Pons (tissue), 1 donor: ENCODE data around the gene CREB5.
"Not testable (repeated sequence)": the region's sequence is repeated elsewhere in the genome, so short reads cannot be mapped to it uniquely, and the experiment has no call there.

Source experiments
- DNase-seq: peaks from one replicate; pipeline ENCODE4 v3.0.0-alpha.2; 2016; ENCODE audit warnings: low spot score

The CREB5 gene

DNA sequence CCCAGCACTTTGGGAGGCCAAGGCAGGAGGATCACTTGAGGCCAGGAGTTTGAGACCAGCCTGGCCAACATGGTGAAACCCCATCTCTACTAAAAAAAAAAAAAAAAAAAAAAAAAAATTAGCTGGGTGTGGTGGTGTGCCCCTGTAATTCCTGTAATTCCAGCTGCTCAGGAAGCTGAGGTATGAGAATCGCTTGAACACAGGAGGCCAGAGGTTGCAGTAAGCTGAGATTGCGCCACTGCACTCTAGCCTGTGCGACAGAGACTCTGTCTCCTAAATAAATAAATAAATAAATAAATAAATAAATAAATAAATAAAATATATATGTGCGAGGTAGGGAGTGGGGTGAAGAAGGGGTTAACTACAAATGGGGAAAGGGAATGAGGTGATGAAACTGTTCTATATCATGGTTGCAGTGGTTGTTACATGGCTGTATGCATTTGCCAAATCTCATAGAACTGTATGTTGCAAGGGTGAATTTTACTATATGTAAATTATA lies 199.1 kb downstream of the CREB5 start:
- not testable (repeated sequence) for DNase-seq

DNA sequence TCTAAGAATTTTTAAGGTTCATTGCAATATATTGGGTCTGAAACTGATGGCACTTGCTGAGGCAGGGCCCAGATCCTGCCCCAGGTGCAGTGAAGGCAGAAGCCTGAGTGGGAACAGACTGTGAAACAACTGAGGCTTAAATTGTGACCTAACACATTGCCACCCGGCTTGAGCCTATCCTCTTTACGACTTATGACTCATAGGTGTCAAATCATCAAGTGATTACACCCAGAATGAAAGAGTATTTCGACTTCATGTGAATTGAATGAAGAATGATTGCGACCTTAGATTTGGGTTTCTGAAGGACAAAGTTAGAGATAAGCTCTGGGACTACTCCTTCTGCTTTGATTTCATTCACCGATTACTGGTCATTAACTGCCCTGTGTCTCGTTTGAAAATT lies 200.9 kb downstream of the CREB5 start:
- DNase-seq, result no peak

DNA sequence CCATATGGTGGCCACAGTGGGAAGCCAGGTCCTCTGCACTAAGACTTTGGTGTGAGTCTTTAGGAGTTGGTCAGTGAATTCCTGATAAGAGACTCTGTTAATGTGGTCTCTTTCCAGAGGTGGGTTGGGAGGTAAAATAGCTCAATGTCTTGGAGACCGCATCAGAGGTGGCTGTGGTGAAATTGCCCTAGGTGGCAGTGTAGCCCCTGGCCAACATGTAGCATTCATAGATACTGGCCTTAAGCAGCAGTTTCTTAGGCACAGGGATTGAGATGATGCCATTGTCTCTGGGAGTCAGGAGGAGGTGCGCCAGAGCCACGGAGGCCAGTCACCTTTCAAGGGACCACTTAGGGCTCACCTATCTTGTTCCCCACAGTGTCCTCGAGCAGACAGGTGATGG lies 202.8 kb downstream of the CREB5 start:
- DNase-seq, result peak; percentile 36

GRCh38 chr7:28617308-28617880 lies 205.1 kb downstream of the CREB5 start:
- DNase-seq, result no peak

DNA sequence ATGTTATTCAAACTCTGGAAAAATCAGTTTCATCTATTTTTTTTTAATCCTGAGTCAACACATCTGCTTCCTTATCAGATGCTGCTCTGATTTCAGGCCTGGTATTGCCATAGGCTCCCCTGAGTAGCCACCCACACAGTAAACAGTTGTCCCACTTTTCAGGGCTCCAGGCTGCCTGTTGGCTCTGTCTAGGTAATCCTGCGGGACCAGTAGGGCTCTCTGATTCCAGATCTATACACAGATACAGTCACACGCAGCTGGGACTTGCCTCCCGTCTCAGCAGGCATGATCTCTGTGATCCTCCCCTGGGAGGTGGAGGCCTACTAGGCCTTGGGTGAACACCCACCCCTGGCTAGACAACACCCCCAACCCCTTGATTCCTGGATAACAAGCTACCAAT lies 206.1 kb downstream of the CREB5 start:
- no peak for DNase-seq

DNA sequence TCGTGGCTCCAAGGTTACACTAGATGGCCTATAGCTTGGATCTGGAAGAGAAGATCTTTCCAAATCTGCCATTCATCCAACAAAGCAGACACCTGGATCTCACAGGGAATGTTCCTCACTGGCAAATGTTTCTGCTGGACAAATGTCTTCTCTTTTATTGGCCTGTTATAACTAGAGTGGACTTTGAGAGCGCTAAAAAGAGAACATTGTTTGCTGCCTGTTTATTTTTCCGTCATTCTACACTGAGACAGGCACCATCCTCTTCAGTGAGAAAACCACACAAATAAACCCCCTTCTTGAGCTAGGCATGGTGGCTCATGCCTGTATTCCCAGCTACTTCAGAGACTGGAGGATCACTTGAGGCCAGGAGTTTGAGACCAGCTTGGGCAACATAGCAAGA lies 206.9 kb downstream of the CREB5 start:
- peak; percentile 38 for DNase-seq

- DNase-seq, result no peak
These were observed 209.1 kb downstream of the CREB5 start for GRCh38 chr7:28621369-28621841.

GRCh38 chr7:28623105-28623730 lies 210.9 kb downstream of the CREB5 start:
- DNase-seq, result no peak

GRCh38 chr7:28623863-28624262 lies 211.5 kb downstream of the CREB5 start:
- no peak for DNase-seq

- no peak for DNase-seq
These were observed 213.1 kb downstream of the CREB5 start for GRCh38 chr7:28625432-28625831.

GRCh38 chr7:28626221-28626620 lies 213.9 kb downstream of the CREB5 start:
- no peak for DNase-seq

- DNase-seq, result peak; percentile 46
These were observed 214.4 kb downstream of the CREB5 start for GRCh38 chr7:28626624-28627262.

DNA sequence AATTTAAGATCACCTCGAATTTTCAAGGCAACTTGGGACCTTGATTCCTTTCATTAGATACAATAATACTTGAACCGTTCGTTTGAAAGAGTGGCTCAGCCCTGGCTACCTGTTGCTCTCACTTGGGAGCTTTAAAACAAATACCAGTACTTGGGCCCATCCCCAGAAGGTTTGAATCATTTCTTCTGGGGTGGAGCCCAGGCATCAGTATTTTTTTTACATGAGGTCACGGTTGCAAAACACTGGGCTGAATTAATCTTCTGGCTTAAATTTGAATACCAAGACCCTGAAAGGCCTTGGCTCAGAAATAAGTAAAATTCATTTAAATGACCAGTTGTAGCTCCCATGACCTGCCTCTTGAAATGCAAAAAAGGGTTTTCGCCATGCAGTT lies 214.9 kb downstream of the CREB5 start:
- no peak for DNase-seq

DNA sequence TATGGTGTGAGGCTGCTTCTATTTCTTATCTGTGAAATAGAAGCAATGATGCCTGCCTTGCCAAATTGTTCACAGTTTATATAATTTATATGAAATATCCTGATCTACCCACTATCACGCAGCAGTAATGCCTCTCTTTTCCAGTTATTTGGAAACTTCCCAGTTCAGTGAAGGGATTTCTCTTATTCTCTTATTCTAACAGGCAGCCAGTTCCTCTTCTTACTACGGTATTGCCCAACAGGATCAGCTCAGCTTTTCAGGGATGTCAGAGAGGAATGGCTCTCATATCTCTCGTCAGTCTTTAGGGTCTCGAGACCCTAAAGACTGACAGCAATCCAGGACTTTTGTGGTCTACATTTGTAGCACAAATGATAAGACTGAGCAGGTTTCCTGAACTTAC lies 215.6 kb downstream of the CREB5 start:
- DNase-seq, result no peak

- DNase-seq, result peak; percentile 51
These were observed 217.0 kb downstream of the CREB5 start for GRCh38 chr7:28629216-28629842.

DNA sequence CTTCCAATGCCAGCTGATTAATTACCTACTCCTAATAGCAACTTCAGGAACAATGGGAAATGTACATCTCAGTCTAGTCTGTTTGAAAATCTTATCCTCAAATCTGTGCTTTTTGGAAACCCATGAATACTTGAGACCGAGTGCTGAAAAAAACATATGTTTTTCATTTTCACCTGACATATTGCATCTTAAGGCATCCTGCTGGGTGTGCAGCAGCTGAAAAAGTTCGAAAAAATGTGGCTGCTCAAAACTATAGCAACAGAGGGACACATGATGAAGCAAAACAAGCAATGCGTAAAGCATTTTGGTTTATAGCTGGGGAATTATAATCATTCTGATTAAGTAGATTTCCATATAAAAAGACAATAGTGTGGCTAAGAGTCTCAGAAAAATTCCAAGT lies 218.0 kb downstream of the CREB5 start:
- no peak for DNase-seq

DNA sequence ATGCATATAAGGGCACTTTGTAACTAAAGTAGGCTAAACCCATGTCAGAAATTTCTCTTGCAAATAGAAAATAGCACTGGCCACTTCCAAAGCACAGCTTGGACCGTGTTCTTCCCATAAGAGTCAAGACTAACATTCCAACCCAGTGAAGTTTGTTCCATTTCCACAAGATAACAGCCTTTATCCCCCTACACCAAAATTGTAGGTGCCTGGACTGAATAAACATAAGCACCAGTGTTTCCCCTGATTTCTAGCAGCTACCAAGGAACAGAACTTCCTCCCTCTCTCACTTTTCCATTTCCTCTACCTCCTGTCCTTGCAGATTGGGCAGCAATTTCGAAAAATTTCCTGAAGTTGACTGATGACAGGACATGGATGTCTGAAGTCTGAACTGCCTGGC lies 219.7 kb downstream of the CREB5 start:
- DNase-seq, result no peak

DNA sequence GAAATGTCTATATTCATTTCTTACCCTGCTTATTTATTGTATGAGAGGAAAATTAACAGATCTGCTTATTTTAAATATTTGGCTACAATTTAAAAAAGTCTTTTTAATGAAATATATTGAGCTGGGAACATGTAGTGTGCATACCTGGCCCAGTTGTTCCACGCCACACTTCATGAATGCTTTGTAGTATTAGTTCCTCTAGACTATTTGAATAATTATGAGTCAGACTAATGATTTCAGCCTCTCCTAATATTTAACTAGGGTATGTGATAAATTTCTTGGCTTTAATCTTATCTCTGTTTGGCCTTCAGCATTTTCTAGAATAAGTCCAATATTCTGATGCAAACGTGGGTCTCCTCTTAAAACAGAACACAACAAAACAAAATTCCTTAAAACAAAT lies 226.6 kb downstream of the CREB5 start:
- no peak for DNase-seq

- no peak for DNase-seq
These were observed 227.7 kb downstream of the CREB5 start for GRCh38 chr7:28640001-28640400.

GRCh38 chr7:28641752-28642545 lies 229.6 kb downstream of the CREB5 start:
- peak; percentile 32 for DNase-seq

DNA sequence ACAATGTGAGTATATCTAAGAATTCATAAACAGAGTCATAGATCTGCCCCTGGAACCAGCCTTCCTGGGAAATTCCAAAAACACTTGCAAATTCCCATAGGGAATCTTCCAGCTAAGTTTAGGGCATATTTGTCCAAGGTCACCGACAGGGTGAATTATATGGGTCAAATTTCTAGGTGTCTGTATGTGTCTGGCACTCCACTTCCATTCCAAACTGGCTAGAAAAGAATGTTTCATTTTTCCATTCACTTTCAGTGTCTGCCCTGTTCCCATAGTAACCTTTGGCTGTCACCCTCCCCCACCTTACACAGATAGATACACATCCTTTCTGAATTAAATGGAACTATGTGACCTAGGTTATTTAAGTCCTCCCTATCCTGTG lies 230.9 kb downstream of the CREB5 start:
- no peak for DNase-seq
